A172 (cell line): Measurements from ENCODE around the gene MAP7D1. TPM values are rescaled to one million over a fixed set of nuclear protein-coding genes. Genes with fewer than 3 reads are reported as not detected.

ENCODE experiments used
- DNase-seq: peaks from one replicate; pipeline ENCODE4 v3.0.0-alpha.2; 2015; ENCODE audit warnings: low spot score
- total RNA-seq: library from RNA; depleted of rRNA; stranded (reverse); fragments of >200 nt; shearing (Covaris generic); gene quantifications from 2 replicates; pipeline ENCODE4 v1.2.3, GENCODE V29; 2014

Gene MAP7D1
- total RNA-seq, 1 experiment from 2014 or later = 91.2 TPM

GRCh38 chr1:36126797-36127500, 29.0 kb upstream of the MAP7D1 start:
- DNase-seq = no peak

DNA sequence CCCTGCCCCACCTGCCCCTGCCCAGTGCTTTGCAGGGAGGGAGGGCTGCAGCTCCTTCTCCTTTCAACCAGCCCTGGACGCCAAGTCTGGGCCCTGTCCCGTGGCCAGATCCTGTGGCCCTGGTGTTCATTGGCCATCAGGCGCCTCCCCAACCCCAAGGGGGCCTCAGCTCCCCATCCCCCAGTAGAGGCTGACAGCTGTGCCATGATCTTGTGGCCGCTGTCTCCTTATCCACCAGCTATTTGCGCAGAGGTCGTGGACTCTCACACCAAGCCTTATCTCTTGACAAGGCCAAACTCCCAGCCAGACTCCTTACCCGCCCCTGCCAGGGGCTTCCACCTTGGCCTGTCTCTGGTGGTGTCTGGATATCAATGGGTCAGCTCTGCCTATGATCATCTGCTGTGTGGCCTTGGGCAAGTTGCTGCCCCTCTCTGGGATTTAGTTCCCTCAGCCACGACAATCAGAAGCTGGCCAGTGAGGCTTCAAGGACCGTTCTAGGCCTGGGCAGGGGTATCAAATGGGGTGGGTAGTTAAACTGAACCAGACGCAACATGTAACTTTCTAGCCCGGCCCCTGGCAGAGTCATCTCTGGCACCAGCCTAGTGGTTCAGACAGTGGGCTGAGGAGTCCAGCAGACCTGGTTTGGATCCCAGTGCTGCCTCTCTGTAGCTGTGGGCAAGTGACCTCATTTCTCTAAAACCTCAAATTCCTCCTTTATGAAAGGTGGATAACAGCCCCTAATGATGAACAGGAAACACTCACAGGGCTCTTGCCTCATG, 27.6 kb upstream of the MAP7D1 start:
- peak; percentile 68 for DNase-seq

GRCh38 chr1:36128905-36129206, 27.1 kb upstream of the MAP7D1 start:
- DNase-seq = no peak

DNA sequence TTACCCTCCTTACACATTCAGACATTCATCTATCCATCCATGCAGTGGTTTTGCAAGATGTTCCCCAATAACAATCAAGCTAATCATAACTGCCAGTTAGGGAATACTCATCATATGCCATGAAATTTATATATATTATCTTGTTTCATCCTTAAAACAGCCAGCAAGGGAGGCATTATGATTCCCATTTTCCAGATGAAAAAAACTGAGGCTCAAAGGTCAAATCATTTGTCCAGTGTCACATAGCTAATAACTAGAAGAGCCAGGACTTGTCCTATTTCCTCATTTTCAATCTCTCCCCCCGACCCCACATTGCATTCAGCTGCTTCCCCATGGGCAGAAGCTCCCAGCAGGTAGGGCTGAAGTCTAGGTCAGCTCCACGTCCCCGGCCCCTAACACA, 23.9 kb upstream of the MAP7D1 start:
- DNase-seq = no peak

DNA sequence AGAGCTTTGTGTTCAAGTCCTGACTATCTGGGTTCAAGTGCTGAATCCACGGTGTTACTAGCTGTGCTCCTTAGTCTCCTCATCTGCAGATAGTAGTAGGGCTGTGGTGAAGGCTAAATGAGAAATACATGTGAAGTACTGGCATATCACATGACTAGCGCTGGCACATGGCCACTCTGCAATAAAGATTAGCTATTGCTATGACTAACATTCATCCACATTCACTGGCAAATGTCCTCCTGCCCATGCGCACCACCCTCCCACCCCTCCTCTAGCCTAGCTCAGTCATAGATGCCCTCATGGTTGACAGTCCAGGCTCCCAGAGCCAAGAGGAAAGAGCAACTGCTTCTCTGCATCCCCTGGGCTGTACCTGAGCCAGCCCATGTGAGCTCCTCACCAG, 22.5 kb upstream of the MAP7D1 start:
- DNase-seq = peak; percentile 92

DNA sequence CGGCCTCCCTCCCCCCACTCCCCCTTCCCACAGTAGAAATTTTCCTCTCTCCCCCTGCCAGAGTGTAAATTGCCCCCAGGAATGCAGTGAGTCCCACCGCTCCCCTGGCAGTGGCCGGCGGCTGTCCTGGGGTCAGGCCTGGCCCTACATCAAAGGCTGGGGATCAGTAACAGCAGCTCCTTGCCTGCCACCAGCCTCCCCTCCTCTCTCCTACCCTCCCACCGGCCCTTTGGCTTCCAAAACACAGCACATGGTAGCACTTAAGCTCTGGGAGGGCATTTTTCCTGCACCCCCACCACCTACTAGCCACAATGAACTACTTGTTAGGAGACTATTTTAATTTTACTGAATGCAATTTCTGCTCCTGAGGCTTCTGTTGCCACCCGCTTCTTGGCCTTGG, 21.9 kb upstream of the MAP7D1 start:
- DNase-seq = no peak

- DNase-seq = peak; percentile 41
Observed at GRCh38 chr1:36134505-36135329, 21.2 kb upstream of the MAP7D1 start.

DNA sequence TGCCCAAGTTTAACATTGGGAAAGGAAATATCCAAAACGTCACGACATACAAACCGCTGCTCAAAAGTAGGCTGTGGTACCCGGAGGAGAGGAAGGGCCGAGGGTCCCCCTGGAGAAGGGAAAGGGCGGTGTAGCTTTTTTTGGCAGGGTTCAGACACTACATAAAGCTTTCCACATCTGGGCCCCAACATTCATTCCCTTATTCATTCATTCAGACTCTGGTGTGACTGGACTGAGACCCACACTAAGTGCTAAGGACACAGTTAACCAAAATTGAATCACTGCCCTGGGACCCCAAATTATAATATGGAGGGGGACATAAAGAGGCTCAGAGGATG, 20.7 kb upstream of the MAP7D1 start:
- DNase-seq = no peak

GRCh38 chr1:36135796-36136195, 20.2 kb upstream of the MAP7D1 start:
- no peak for DNase-seq

- peak; percentile 80 for DNase-seq
Observed at GRCh38 chr1:36136535-36136934, 19.4 kb upstream of the MAP7D1 start.

DNA sequence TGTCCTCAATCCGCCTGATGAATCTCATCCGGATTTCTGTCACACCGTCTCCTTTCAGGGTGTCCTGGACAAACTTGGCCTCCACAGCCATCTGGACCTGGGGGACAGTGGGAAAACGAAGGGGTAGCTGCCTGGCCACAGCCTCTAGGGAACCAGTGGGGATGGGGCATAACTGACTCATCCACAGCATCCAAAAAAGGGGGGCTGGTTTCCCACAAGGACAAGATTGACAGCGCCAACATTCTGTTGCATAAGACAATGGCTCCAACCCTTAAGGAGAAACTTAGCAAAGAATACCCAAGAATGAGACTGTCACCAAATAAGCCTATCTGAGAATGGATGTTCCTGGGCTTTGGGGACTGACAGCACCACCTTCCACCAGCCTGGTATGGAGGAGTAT, 18.7 kb upstream of the MAP7D1 start:
- DNase-seq = no peak

GRCh38 chr1:36137776-36138175, 18.2 kb upstream of the MAP7D1 start:
- no peak for DNase-seq

- DNase-seq = no peak
Observed at GRCh38 chr1:36139521-36139920, 16.4 kb upstream of the MAP7D1 start.

DNA sequence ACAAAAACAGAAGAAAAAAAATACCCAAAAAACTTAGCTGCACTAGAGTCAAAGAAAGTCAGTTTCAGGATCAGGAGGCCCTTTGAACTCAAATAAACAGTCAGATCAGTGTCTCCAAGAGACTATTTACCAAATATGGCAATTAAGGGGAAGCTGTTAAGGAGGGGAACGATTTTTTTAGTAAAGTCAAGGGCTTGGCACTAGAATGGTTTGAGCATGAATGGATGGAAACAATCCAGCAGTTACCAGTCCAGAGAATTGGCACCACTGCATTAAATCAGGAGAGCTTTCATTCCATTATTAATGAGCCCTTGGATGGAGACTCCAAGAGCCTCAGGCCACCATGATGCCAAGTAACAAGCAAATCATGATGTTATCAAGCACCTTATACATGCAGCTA, 13.8 kb upstream of the MAP7D1 start:
- no peak for DNase-seq

DNA sequence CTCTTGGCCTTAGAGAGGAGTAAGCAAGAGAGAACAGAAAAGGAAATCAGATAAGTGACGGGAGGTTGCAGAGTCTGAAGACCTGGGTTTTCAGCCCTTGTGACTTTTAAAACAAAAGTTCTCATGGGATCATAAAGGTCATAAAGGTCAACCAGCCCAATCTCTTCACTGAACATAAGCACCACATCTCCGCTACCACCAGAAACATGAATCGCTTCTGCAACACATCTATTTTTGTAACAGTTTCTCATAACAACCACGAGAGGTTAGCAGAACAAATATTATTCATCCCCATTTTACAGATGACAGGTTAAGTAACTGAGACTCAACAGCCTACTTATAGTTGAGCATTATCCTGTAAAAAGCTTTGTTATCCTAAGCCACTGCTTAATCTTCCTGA, 12.5 kb upstream of the MAP7D1 start:
- DNase-seq = no peak

DNA sequence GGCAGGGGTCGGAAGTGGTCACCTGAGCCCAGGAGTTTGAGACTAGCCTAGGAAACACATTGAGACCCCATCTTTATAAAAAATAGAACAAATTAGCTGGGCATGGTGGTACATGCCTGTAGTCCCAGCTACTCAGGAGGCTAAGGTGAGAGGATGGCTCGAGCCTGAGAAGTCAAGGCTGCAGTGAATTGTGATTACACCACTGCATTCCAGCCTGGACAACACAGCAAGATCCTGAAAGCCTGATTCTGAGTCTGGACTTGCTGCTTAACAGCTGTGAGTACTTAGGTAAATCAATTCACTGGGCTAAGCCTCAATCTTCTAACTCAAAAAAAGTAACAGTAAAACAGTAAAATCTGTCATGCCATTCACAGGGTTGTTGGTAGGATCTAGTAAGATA, 11.5 kb upstream of the MAP7D1 start:
- DNase-seq = no peak

GRCh38 chr1:36148821-36149236, 7.1 kb upstream of the MAP7D1 start:
- DNase-seq = no peak

- peak; percentile 97 for DNase-seq
Observed at GRCh38 chr1:36149237-36149972, 6.6 kb upstream of the MAP7D1 start, which contains the start of gene TRAPPC3. Gene TRAPPC3 (minus strand): TSS chr1:36149486. CDS start chr1:36149378, 108 bp downstream.

- no peak for DNase-seq
Observed at GRCh38 chr1:36149973-36150295, 6.0 kb upstream of the MAP7D1 start.

- peak; percentile 94 for DNase-seq
Observed at GRCh38 chr1:36150296-36151133, 5.4 kb upstream of the MAP7D1 start.

GRCh38 chr1:36151134-36151844, 4.7 kb upstream of the MAP7D1 start:
- no peak for DNase-seq
